Measurements from ENCODE around the gene PPP6R1. TPM values are rescaled to one million over a fixed set of nuclear protein-coding genes. Genes with fewer than 3 reads are reported as not detected.

The PPP6R1 gene
- total RNA-seq, 1 experiment from 2014 or later, result 96.7 TPM

GRCh38 chr19:55308281-55308680 is 49.5 kb upstream of the PPP6R1 start (continued):
- TF ChIP-seq CBX3 (IDR thresholded peaks at IDR 0.05; ENCODE audit: low read depth) (no peak), TCF7L2 (IDR thresholded peaks at IDR 0.05; ENCODE audit: borderline replicate concordance, extremely low read depth, insufficient read depth, insufficient read length) (no peak), SP1 (IDR thresholded peaks at IDR 0.05; ENCODE audit: low read depth) (no peak), EZH2phosphoT487 (IDR thresholded peaks at IDR 0.05; ENCODE audit: borderline replicate concordance) (no peak), POLR2AphosphoS5 (IDR thresholded peaks at IDR 0.05; ENCODE audit: low read depth, low read length) (no peak), RAD21 (IDR thresholded peaks at IDR 0.05; ENCODE audit: low read depth) (no peak)
- TF ChIP-seq, protein P1, sequence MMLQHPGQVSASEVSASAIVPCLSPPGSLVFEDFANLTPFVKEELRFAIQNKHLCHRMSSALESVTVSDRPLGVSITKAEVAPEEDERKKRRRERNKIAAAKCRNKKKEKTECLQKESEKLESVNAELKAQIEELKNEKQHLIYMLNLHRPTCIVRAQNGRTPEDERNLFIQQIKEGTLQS (IDR thresholded peaks at IDR 0.05), result no peak

- peaks cover 0 to 4% of the 10 kb centered on the region in 2 experiments; a peak in 1 of 4 replicates for H3K4me1 ChIP-seq (ENCODE audit: control insufficient read depth in 1 of 2, insufficient read depth in 2 of 2, low read length in 2 of 2)
- intact Hi-C loops (cut with micrococcal nuclease), result no loop called here
- no peaks in the 10 kb centered on the region for H3K9me2 ChIP-seq (ENCODE audit: insufficient read depth)
- RAD21 ChIA-PET (ENCODE audit: low non-redundant PET in 1 of 2, low total read pairs in 2 of 2, uncharacterized antibody in 2 of 2, unreplicated experiment in 2 of 2), result no interaction called here
- BruUV-seq (replicated peaks), result no TSS peak
- no peaks in the 10 kb centered on the region for H3K79me2 ChIP-seq (ENCODE audit: insufficient read depth, low read length)
- no peak overlapping the region for H3K4me3 ChIP-seq (replicated peaks in 1 of 2; ENCODE audit: low read depth in 1 of 2, low read length in 2 of 2)
- no peak for ATAC-seq
- H3K9me3 ChIP-seq (ENCODE audit: control insufficient read depth in 1 of 2, insufficient read depth in 1 of 2, low read depth in 1 of 2, low read length in 2 of 2), result no peaks in the 10 kb centered on the region
- no peak overlapping the region for H3K9ac ChIP-seq (ENCODE audit: low read length)
- H2AFZ ChIP-seq (ENCODE audit: low read depth, low read length, poor library complexity, severe bottlenecking), result no peak overlapping the region
- H4K20me1 ChIP-seq (ENCODE audit: insufficient read depth), result no peaks in the 10 kb centered on the region
- CTCF ChIA-PET, result no interaction called here
- H3K36me3 ChIP-seq (ENCODE audit: control insufficient read depth in 1 of 2, insufficient read depth in 2 of 2, low read length in 2 of 2), result peaks cover 13 to 19% of the 10 kb centered on the region in 2 experiments; a peak in 3 of 4 replicates
- no peak overlapping the region for H3K4me2 ChIP-seq (ENCODE audit: low read length)
- POLR2A ChIA-PET, result no interaction called here
- no peaks in the 10 kb centered on the region for H3K27me3 ChIP-seq (ENCODE audit: insufficient read depth, low read length)
- no peak for DNase-seq (ENCODE audit: low read depth, low spot score)
- no peak overlapping the region for H3K27ac ChIP-seq (ENCODE audit: low read depth, low read length)
- TF ChIP-seq RAD21 (IDR thresholded peaks at IDR 0.05; ENCODE audit: low read depth) (no peak), EGR1 (IDR thresholded peaks at IDR 0.05; ENCODE audit: low read depth) (no peak), TCF7L2 (IDR thresholded peaks at IDR 0.05; ENCODE audit: borderline replicate concordance, extremely low read depth, insufficient read depth, insufficient read length) (no peak), ZFX (IDR thresholded peaks at IDR 0.05) (no peak)
These were observed 47.9 kb upstream of the PPP6R1 start for GRCh38 chr19:55306712-55307111.
